DOHH2 (cell line): ENCODE data around the gene MRPL43.

Experiments
- H3F3A ChIP-seq: fragments of 200-600 bp; sonication (generic), shearing (Covaris generic); 2 replicates; pipeline ENCODE4 v1.6.0; 2016; ENCODE audit warnings: antibody characterized with exemption, mild to moderate bottlenecking; ENCODE audit not compliant: control insufficient read depth, insufficient read depth
- H3K27ac ChIP-seq: fragments of 200-600 bp; sonication (generic); 2 replicates; pipeline ENCODE4 v1.5.1; 2014; ENCODE audit warnings: low read depth, mild to moderate bottlenecking, low read length, moderate library complexity
- H3K27me3 ChIP-seq: fragments of 200-600 bp; sonication (generic); 2 replicates; pipeline ENCODE4 v1.6.1; 2014; ENCODE audit warnings: mild to moderate bottlenecking, low read length, mixed read lengths; ENCODE audit not compliant: control insufficient read depth
- H3K36me3 ChIP-seq: fragments of 200-600 bp; sonication (generic); 2 replicates; pipeline ENCODE4 v1.6.1; 2014; ENCODE audit warnings: mild to moderate bottlenecking, low read length, moderate library complexity, mixed read lengths; ENCODE audit not compliant: control insufficient read depth
- H3K4me1 ChIP-seq: fragments of 200-600 bp; sonication (generic); 2 replicates; pipeline ENCODE4 v1.6.1; 2014; ENCODE audit warnings: mild to moderate bottlenecking, low read length, mixed read lengths; ENCODE audit not compliant: control insufficient read depth
- H3K4me2 ChIP-seq: fragments of 200-600 bp; sonication (generic); 2 replicates; pipeline ENCODE4 v1.6.0; 2014; ENCODE audit warnings: mild to moderate bottlenecking, low read length, moderate library complexity
- H3K4me3 ChIP-seq: fragments of 200-600 bp; sonication (generic); 2 replicates; pipeline ENCODE4 v1.5.1; 2014; ENCODE audit warnings: mild to moderate bottlenecking, low read length, mixed read lengths
- H3K79me2 ChIP-seq: fragments of 200-600 bp; sonication (generic); 2 replicates; pipeline ENCODE4 v1.6.1; 2014; ENCODE audit warnings: mild to moderate bottlenecking, low read length, mixed read lengths; ENCODE audit not compliant: control insufficient read depth
- H3K9me2 ChIP-seq: fragments of 200-600 bp; sonication (generic); replicated peaks from 2 replicates; pipeline ENCODE4 v1.6.1; 2014; ENCODE audit warnings: mild to moderate bottlenecking, low read length, mixed read lengths; ENCODE audit not compliant: control insufficient read depth
- H3K9me3 ChIP-seq: fragments of 200-600 bp; sonication (generic); 2 replicates; pipeline ENCODE4 v1.6.1; 2014; ENCODE audit warnings: antibody characterized with exemption, low read length, mixed read lengths; ENCODE audit not compliant: control insufficient read depth, insufficient read depth
- H4K20me1 ChIP-seq: fragments of 200-600 bp; sonication (generic); 2 replicates; pipeline ENCODE4 v1.6.0; 2014; ENCODE audit warnings: low read depth, mild to moderate bottlenecking, antibody characterized with exemption, low read length, moderate library complexity; ENCODE audit not compliant: control insufficient read depth, insufficient read depth
- CTCF ChIP-seq: fragments of 200-600 bp; sonication (generic); IDR thresholded peaks from one replicate; pipeline ENCODE4 v1.5.1; 2014; ENCODE audit warnings: antibody characterized with exemption, mild to moderate bottlenecking, low read depth, low read length; ENCODE audit not compliant: poor library complexity, severe bottlenecking
- EZH2phosphoT487 ChIP-seq: fragments of 200-600 bp; sonication (generic); IDR thresholded peaks from 2 replicates; pipeline ENCODE4 v1.6.1; 2017; ENCODE audit warnings: borderline replicate concordance, mild to moderate bottlenecking, antibody characterized with exemption, low read length, moderate library complexity, mixed read lengths

MRPL43 gene

GRCh38 chr10:100942229-100942628 is 45.1 kb downstream of the MRPL43 start:
- H3K4me2 ChIP-seq, result no peak overlapping the region
- no peaks in the 10 kb centered on the region for H3K9me2 ChIP-seq
- no peaks in the 10 kb centered on the region for H4K20me1 ChIP-seq
- H3K27me3 ChIP-seq, result no peaks in the 10 kb centered on the region
- no peaks in the 10 kb centered on the region for H3K9me3 ChIP-seq
- peaks cover 87% of the 10 kb centered on the region for H3K36me3 ChIP-seq
- TF ChIP-seq CTCF, result no peak
- no peak for TF ChIP-seq EZH2phosphoT487
- no peak overlapping the region for H3K4me3 ChIP-seq
- no peaks in the 10 kb centered on the region for H3F3A ChIP-seq
- no peak overlapping the region for H3K27ac ChIP-seq
- H3K4me1 ChIP-seq, result no peaks in the 10 kb centered on the region
- H3K79me2 ChIP-seq, result no peaks in the 10 kb centered on the region

DNA sequence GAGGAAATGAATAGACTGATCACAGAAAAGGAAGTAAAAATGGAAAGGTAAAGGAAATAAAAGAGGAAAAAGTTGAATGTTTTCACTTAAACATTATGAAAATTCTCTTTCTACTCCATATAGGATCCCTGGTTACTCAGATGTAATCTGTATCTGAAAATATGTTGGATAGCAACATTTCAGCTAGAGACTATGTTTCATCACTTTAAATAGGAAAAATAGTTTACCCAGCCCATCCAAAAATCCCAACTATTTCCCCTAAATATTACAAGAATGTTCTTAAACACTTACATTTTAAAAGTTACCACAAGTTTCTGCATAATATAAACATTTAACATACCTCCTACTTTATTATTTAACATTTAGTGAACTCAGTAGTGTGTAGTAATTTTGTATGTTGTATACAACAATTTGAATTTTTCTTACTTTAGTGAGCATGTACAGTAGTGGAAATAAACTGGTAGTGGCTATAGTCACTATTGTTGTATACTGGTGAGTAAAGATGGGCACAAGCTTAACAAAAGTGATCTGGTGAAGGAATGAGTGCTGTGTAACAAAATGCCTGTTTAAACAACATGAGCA is 47.4 kb downstream of the MRPL43 start:
- Histone ChIP-seq H3K4me2 (no peak overlapping the region), H4K20me1 (no peaks in the 10 kb centered on the region), H3K9me2 (no peaks in the 10 kb centered on the region), H3K27ac (no peak overlapping the region), H3K4me1 (no peaks in the 10 kb centered on the region), H3K4me3 (no peak overlapping the region), H3K27me3 (no peaks in the 10 kb centered on the region), H3K9me3 (no peaks in the 10 kb centered on the region), H3K36me3 (peaks cover 75% of the 10 kb centered on the region), H3K79me2 (no peaks in the 10 kb centered on the region), H3F3A (no peaks in the 10 kb centered on the region)
- TF ChIP-seq EZH2phosphoT487 (no peak), CTCF (no peak)
